Measurements from ENCODE around the gene TCAIM. TPM values are rescaled to one million over a fixed set of nuclear protein-coding genes. Genes with fewer than 3 reads are reported as not detected.

TCAIM gene
- total and polyA plus RNA-seq, 9 of the 15 experiments (the other 6 are each of a cell fraction or from before 2014, with no cell fraction given), result 19.7 to 53.3 (median 36.9) TPM

GRCh38 chr3:44289882-44290462 lies 48.6 kb upstream of the TCAIM start:
- no peak overlapping the region for H3K4me2 ChIP-seq (ENCODE audit: insufficient read depth, low read length)
- peak overlapping the region; percentile 63 for H2AFZ ChIP-seq (ENCODE audit: low read depth, low read length)
- no peak overlapping the region for H3K9ac ChIP-seq (ENCODE audit: insufficient read depth in 1 of 2, low read depth in 2 of 2, low read length in 2 of 2)
- DNase-seq (ENCODE audit: extremely low read depth in 1 of 4, low spot score in 3 of 4), result peak in 1 of 4 experiments; percentile 21
- no peaks in the 10 kb centered on the region for H3K9me3 ChIP-seq (replicated peaks; ENCODE audit: control insufficient read depth, insufficient read depth, low read depth, low read length)
- peak overlapping the region; percentile 0; the same call in 1 of the 3 replicates for H3K27ac ChIP-seq (ENCODE audit: extremely low read depth, low read depth, low read length)
- 10% methylated on average over 3 of the region's 3 CpGs for WGBS (ENCODE audit: insufficient coverage, low coverage, missing lambda C conversion rate)
- H4K20me1 ChIP-seq (replicated peaks; ENCODE audit: control insufficient read depth, insufficient read depth, low read length), result no peaks in the 10 kb centered on the region
- FAIRE-seq, result no peak
- POLR2A ChIA-PET, result no interaction called here
- H3K4me1 ChIP-seq (replicated peaks in 1 of 2; ENCODE audit: control insufficient read depth in 2 of 2, insufficient read depth in 2 of 2, low read length in 2 of 2), result no peaks in the 10 kb centered on the region; a peak in 1 of 5 replicates
- no peaks in the 10 kb centered on the region for H3K79me2 ChIP-seq (ENCODE audit: control insufficient read depth, insufficient read depth, low read length)
- BruUV-seq (replicated peaks), result no TSS peak
- no peaks in the 10 kb centered on the region for H3K36me3 ChIP-seq (ENCODE audit: control insufficient read depth, insufficient read depth, low read length)
- H3K9me1 ChIP-seq (ENCODE audit: control insufficient read depth, insufficient read depth, low read length), result no peaks in the 10 kb centered on the region
- in situ Hi-C loops (cut with MboI), result no loop called here
- CTCF ChIA-PET (ENCODE audit: low intra/inter-chr PET ratio), result no interaction called here
- peak; percentile 54 for ATAC-seq
- intact Hi-C loops (cut with micrococcal nuclease), result no loop called here
- H3K27me3 ChIP-seq (ENCODE audit: control insufficient read depth in 2 of 2, insufficient read depth in 2 of 2, low read length in 2 of 2), result no peaks in the 10 kb centered on the region
- H3K4me3 ChIP-seq, result no peak overlapping the region
- no peak for TF ChIP-seq ZNF224 (CRISPR knock-in tag; IDR thresholded peaks at IDR 0.05)
- no peak for TF ChIP-seq HNRNPL (IDR thresholded peaks at IDR 0.05; ENCODE audit: low read depth, low read length)
- 0 out of 2 replicates have a peak, but pooled peaks have one; percentile 30 for TF ChIP-seq LEF1 (IDR thresholded peaks at IDR 0.05)
- TF ChIP-seq JUND (IDR thresholded peaks at IDR 0.05; ENCODE audit: borderline replicate concordance, low read depth, low read length), result peak; percentile 79
- peak; percentile 84; the same call in 2 of the 3 replicates for TF ChIP-seq JUND (tag; IDR thresholded peaks at IDR 0.05; ENCODE audit: borderline replicate concordance, low read depth, low read length)
- TF ChIP-seq ZNF280A (IDR thresholded peaks at IDR 0.05; ENCODE audit: low read depth, partially characterized antibody), result no peak
- TF ChIP-seq DPF2 (IDR thresholded peaks at IDR 0.05), result peak; percentile 63
- no peak for TF ChIP-seq XRCC5 (IDR thresholded peaks at IDR 0.05; ENCODE audit: low read depth, low read length)
- TF ChIP-seq ETV5 (CRISPR knock-in tag; IDR thresholded peaks at IDR 0.05; ENCODE audit: low read depth), result peak; percentile 59; the same call in 1 of the 2 replicates
- peak; percentile 47 for TF ChIP-seq MEIS2 (IDR thresholded peaks at IDR 0.05; ENCODE audit: partially characterized antibody)
- TF ChIP-seq ZNF263 (CRISPR knock-in tag; IDR thresholded peaks at IDR 0.05; ENCODE audit: borderline replicate concordance), result no peak
- TF ChIP-seq ZNF592 (IDR thresholded peaks at IDR 0.05), result no peak
- TF ChIP-seq NCOR1 (IDR thresholded peaks at IDR 0.05), result no peak
- peak; percentile 33; the same call in 1 of the 2 replicates for TF ChIP-seq EHMT2 (IDR thresholded peaks at IDR 0.05)
- TF ChIP-seq JUN (IDR thresholded peaks at IDR 0.05; ENCODE audit: borderline replicate concordance, low read depth, low read length), result 0 out of 2 replicates have a peak, but pooled peaks have one; percentile 38
- TF ChIP-seq JUN (CRISPR knock-in tag; IDR thresholded peaks at IDR 0.05; ENCODE audit: borderline replicate concordance), result no peak
- no peak for TF ChIP-seq ZNF184 (CRISPR knock-in tag; IDR thresholded peaks at IDR 0.05)
- no peak for TF ChIP-seq WHSC1 (IDR thresholded peaks at IDR 0.05; ENCODE audit: low read length)

Data from K562 (cell line).